OCI-LY1 (cell line): ENCODE data around the gene RASL11B.

Experiments used
- H2AFZ ChIP-seq: fragments of 200-600 bp; sonication (generic), shearing (Covaris generic); 2 replicates; pipeline ENCODE4 v1.6.0; 2014; ENCODE audit warnings: antibody characterized with exemption, mild to moderate bottlenecking, low read length
- H3F3A ChIP-seq: fragments of 200-600 bp; sonication (generic), shearing (Covaris generic); 2 replicates; pipeline ENCODE4 v1.6.0; 2014; ENCODE audit warnings: mild to moderate bottlenecking, antibody characterized with exemption, low read length, moderate library complexity; ENCODE audit not compliant: insufficient read depth
- H3K27ac ChIP-seq: fragments of 200-600 bp; sonication (generic); 2 replicates; pipeline ENCODE4 v1.5.1; 2014; ENCODE audit warnings: low read length, mixed run types, mild to moderate bottlenecking, low read depth; ENCODE audit not compliant: poor library complexity, severe bottlenecking
- H3K27me3 ChIP-seq: fragments of 200-600 bp; sonication (generic); 2 replicates; pipeline ENCODE4 v1.6.0; 2014; ENCODE audit warnings: antibody characterized with exemption, mild to moderate bottlenecking, low read length, moderate library complexity; ENCODE audit not compliant: insufficient read depth
- H3K36me3 ChIP-seq: fragments of 200-600 bp; sonication (generic); 2 replicates; pipeline ENCODE4 v1.6.1; 2014; ENCODE audit warnings: mild to moderate bottlenecking, antibody characterized with exemption, low read length, moderate library complexity, mixed read lengths; ENCODE audit not compliant: insufficient read depth
- H3K4me1 ChIP-seq: fragments of 200-600 bp; sonication (generic); 2 replicates; pipeline ENCODE4 v1.5.1; 2014; ENCODE audit warnings: mild to moderate bottlenecking, low read length, moderate library complexity; ENCODE audit not compliant: insufficient read depth, severe bottlenecking
- H3K4me2 ChIP-seq: fragments of 200-600 bp; sonication (generic), shearing (Covaris generic); 2 replicates; pipeline ENCODE4 v1.6.1; 2014; ENCODE audit warnings: low read length
- H3K4me3 ChIP-seq: fragments of 200-600 bp; sonication (generic); 2 replicates; pipeline ENCODE4 v1.5.1; 2014; ENCODE audit warnings: low read length, low read depth, mild to moderate bottlenecking, mixed read lengths; ENCODE audit not compliant: poor library complexity, severe bottlenecking
- H3K79me2 ChIP-seq: fragments of 200-600 bp; shearing (Covaris generic); 2 replicates; pipeline ENCODE4 v1.6.1; 2016; ENCODE audit warnings: mixed run types, low read length, mixed read lengths; ENCODE audit not compliant: insufficient read depth
- H3K9ac ChIP-seq: fragments of 200-600 bp; sonication (generic), shearing (Covaris generic); 2 replicates; pipeline ENCODE4 v1.6.1; 2014; ENCODE audit warnings: mild to moderate bottlenecking, low read length, mixed read lengths
- H3K9me2 ChIP-seq: fragments of 200-600 bp; sonication (generic), shearing (Covaris generic); 2 replicates; pipeline ENCODE4 v1.6.1; 2014; ENCODE audit warnings: low read depth, mild to moderate bottlenecking, low read length, mixed read lengths
- H3K9me3 ChIP-seq: fragments of 200-600 bp; shearing (Covaris generic); 2 replicates; pipeline ENCODE4 v1.6.1; 2014; ENCODE audit warnings: low read length, mixed read lengths
- H4K20me1 ChIP-seq: fragments of 200-600 bp; sonication (generic), shearing (Covaris generic); 2 replicates; pipeline ENCODE4 v1.6.0; 2016; ENCODE audit warnings: mild to moderate bottlenecking, low read length; ENCODE audit not compliant: insufficient read depth
- EZH2 ChIP-seq: fragments of 200-600 bp; sonication (generic), shearing (Covaris generic); IDR thresholded peaks from 2 replicates; pipeline ENCODE4 v1.8.0; 2017; ENCODE audit warnings: borderline replicate concordance, mixed run types, mild to moderate bottlenecking, antibody characterized with exemption, low read length, moderate library complexity, mixed read lengths
- TF ChIP-seq, protein P1 (sequence below): fragments of 200-600 bp; sonication (generic), shearing (Covaris generic); IDR thresholded peaks from 2 replicates; pipeline ENCODE4 v1.5.1; 2017; ENCODE audit warnings: mild to moderate bottlenecking, antibody characterized with exemption, low read length, moderate library complexity, mixed read lengths

RASL11B gene

GRCh38 chr4:52880994-52881393 is 18.9 kb downstream of the RASL11B start:
- no peak overlapping the region for H3K4me3 ChIP-seq
- no peaks in the 10 kb centered on the region for H3K9me2 ChIP-seq
- H3K9ac ChIP-seq = no peak overlapping the region
- no peak overlapping the region for H3K27ac ChIP-seq
- H3K27me3 ChIP-seq = no peaks in the 10 kb centered on the region
- TF ChIP-seq EZH2 = no peak
- TF ChIP-seq, protein P1, sequence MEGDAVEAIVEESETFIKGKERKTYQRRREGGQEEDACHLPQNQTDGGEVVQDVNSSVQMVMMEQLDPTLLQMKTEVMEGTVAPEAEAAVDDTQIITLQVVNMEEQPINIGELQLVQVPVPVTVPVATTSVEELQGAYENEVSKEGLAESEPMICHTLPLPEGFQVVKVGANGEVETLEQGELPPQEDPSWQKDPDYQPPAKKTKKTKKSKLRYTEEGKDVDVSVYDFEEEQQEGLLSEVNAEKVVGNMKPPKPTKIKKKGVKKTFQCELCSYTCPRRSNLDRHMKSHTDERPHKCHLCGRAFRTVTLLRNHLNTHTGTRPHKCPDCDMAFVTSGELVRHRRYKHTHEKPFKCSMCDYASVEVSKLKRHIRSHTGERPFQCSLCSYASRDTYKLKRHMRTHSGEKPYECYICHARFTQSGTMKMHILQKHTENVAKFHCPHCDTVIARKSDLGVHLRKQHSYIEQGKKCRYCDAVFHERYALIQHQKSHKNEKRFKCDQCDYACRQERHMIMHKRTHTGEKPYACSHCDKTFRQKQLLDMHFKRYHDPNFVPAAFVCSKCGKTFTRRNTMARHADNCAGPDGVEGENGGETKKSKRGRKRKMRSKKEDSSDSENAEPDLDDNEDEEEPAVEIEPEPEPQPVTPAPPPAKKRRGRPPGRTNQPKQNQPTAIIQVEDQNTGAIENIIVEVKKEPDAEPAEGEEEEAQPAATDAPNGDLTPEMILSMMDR = no peak
- H3F3A ChIP-seq = no peaks in the 10 kb centered on the region
- no peaks in the 10 kb centered on the region for H3K9me3 ChIP-seq
- no peaks in the 10 kb centered on the region for H4K20me1 ChIP-seq
- no peaks in the 10 kb centered on the region for H3K4me1 ChIP-seq
- H3K36me3 ChIP-seq = no peaks in the 10 kb centered on the region
- H3K79me2 ChIP-seq = no peaks in the 10 kb centered on the region
- H3K4me2 ChIP-seq = no peak overlapping the region
- H2AFZ ChIP-seq = no peak overlapping the region

- Histone ChIP-seq H4K20me1 (no peaks in the 10 kb centered on the region), H3K36me3 (no peaks in the 10 kb centered on the region), H3K4me1 (no peaks in the 10 kb centered on the region), H3K9me3 (peaks cover 11% of the 10 kb centered on the region; the same call in 1 of the 2 replicates), H3K4me2 (no peak overlapping the region), H3K27me3 (no peaks in the 10 kb centered on the region), H3F3A (no peaks in the 10 kb centered on the region), H2AFZ (no peak overlapping the region), H3K79me2 (no peaks in the 10 kb centered on the region), H3K9me2 (no peaks in the 10 kb centered on the region), H3K9ac (no peak overlapping the region), H3K27ac (no peak overlapping the region), H3K4me3 (no peak overlapping the region)
- TF ChIP-seq, protein P1 = no peak
- no peak for TF ChIP-seq EZH2
These were observed 21.1 kb downstream of the RASL11B start for GRCh38 chr4:52883183-52883621.

- Histone ChIP-seq H3K9me2 (no peaks in the 10 kb centered on the region), H3K9ac (no peak overlapping the region), H3K36me3 (no peaks in the 10 kb centered on the region), H3K4me3 (no peak overlapping the region), H3K9me3 (peaks cover 11% of the 10 kb centered on the region; the same call in 1 of the 2 replicates), H3F3A (no peaks in the 10 kb centered on the region), H3K4me2 (no peak overlapping the region), H2AFZ (no peak overlapping the region), H3K27ac (no peak overlapping the region), H3K4me1 (no peaks in the 10 kb centered on the region), H3K79me2 (no peaks in the 10 kb centered on the region), H4K20me1 (no peaks in the 10 kb centered on the region), H3K27me3 (no peaks in the 10 kb centered on the region)
- TF ChIP-seq EZH2 = no peak
- TF ChIP-seq, protein P1 = no peak
These were observed 21.9 kb downstream of the RASL11B start for GRCh38 chr4:52883707-52884669.
